BLaER1 treated with 17β-estradiol and CSF1 and Interleukin-3, amounts not matched to agents 10 nM and 100 nM (cell line): Measurements from ENCODE around the gene PPP1CC.
"Not testable (repeated sequence)": the region's sequence is repeated elsewhere in the genome, so short reads cannot be mapped to it uniquely, and the experiment has no call there.

Source experiments
- H3K27ac ChIP-seq, 11 experiments: shearing (Covaris generic); formaldehyde crosslinking; 2 replicates each; pipeline ENCODE4 v1.8.1; 2022
- H3K27me3 ChIP-seq, 11 experiments: shearing (Covaris generic); formaldehyde crosslinking; 2 replicates each; pipeline ENCODE4 v1.8.1; 2022
- H3K36me3 ChIP-seq, 11 experiments: shearing (Covaris generic); formaldehyde crosslinking; 2 replicates each; pipeline ENCODE4 v1.8.1; 2022
- H3K4me1 ChIP-seq, 10 experiments: shearing (Covaris generic); formaldehyde crosslinking; 2 replicates each; pipeline ENCODE4 v1.8.1; 2022
- H3K4me2 ChIP-seq, 11 experiments: shearing (Covaris generic); formaldehyde crosslinking; 2 replicates each; pipeline ENCODE4 v1.8.1; 2022
- H3K4me3 ChIP-seq, 10 experiments: shearing (Covaris generic); formaldehyde crosslinking; 2 replicates each; pipeline ENCODE4 v1.8.1; 2022
- H3K9ac ChIP-seq, 11 experiments: shearing (Covaris generic); formaldehyde crosslinking; 2 replicates each; pipeline ENCODE4 v1.8.1; 2022
- H3K9me3 ChIP-seq, 11 experiments: shearing (Covaris generic); formaldehyde crosslinking; replicated peaks in 1 of 11; 2 replicates each; pipeline ENCODE4 v1.8.1; 2022
- H4K20me1 ChIP-seq, 11 experiments: shearing (Covaris generic); formaldehyde crosslinking; 2 replicates each; pipeline ENCODE4 v1.8.1; 2022
- Cebpa-rat ChIP-seq, 11 experiments: shearing (Covaris generic); IDR thresholded peaks; 2 replicates each; pipeline ENCODE4 v1.8.1; 2022

PPP1CC gene

GRCh38 chr12:110744601-110745264 lies 2.0 kb upstream of the PPP1CC start:
- peaks cover 0 to 6% (median 0%) of the 10 kb centered on the region in 11 experiments; a peak in 3 of 22 replicates for H3K36me3 ChIP-seq
- peaks cover 13 to 34% (median 28%) of the 10 kb centered on the region in 10 experiments for H3K4me1 ChIP-seq
- H3K9me3 ChIP-seq = no peaks in the 10 kb centered on the region
- H3K9ac ChIP-seq = no peak overlapping the region
- peaks cover 19 to 25% (median 22%) of the 10 kb centered on the region in 11 experiments for H4K20me1 ChIP-seq
- TF ChIP-seq Cebpa-rat (IDR thresholded peaks at IDR 0.05) = no peak
- no peaks in the 10 kb centered on the region for H3K27me3 ChIP-seq
- H3K27ac ChIP-seq = no peak overlapping the region
- no peak overlapping the region for H3K4me3 ChIP-seq
- peak overlapping the region in 4 of 11 experiments; percentile 4 to 10 (median 6); a peak in 1 of 22 replicates for H3K4me2 ChIP-seq

GRCh38 chr12:110744151-110744571 lies 1.5 kb upstream of the PPP1CC start:
- H3K27ac ChIP-seq = no peak overlapping the region
- H4K20me1 ChIP-seq = peaks cover 25 to 31% (median 27%) of the 10 kb centered on the region in 11 experiments
- no peak overlapping the region for H3K4me3 ChIP-seq
- H3K36me3 ChIP-seq = peaks cover 0 to 12% (median 2%) of the 10 kb centered on the region in 11 experiments; a peak in 7 of 22 replicates
- no peaks in the 10 kb centered on the region for H3K27me3 ChIP-seq
- no peak for TF ChIP-seq Cebpa-rat (IDR thresholded peaks at IDR 0.05)
- H3K9me3 ChIP-seq = no peaks in the 10 kb centered on the region
- H3K9ac ChIP-seq = no peak overlapping the region
- peaks cover 19 to 40% (median 33%) of the 10 kb centered on the region in 10 experiments for H3K4me1 ChIP-seq
- peak overlapping the region in 2 of 11 experiments; percentile 67 to 71; a peak in 1 of 22 replicates for H3K4me2 ChIP-seq

GRCh38 chr12:110743571-110744093 lies 941 bp upstream of the PPP1CC start:
- Histone ChIP-seq H3K4me3 (peak overlapping the region in 7 of 10 experiments; percentile 55 to 88 (median 72); a peak in 6 of 20 replicates), H3K36me3 (peaks cover 0 to 17% (median 7%) of the 10 kb centered on the region in 11 experiments; a peak in 10 of 22 replicates), H3K9ac (peak overlapping the region in 5 of 11 experiments; percentile 57 to 64 (median 64); a peak in 5 of 22 replicates), H3K4me1 (peaks cover 24 to 46% (median 39%) of the 10 kb centered on the region in 10 experiments), H4K20me1 (peaks cover 30 to 36% (median 33%) of the 10 kb centered on the region in 11 experiments), H3K27ac (peak overlapping the region in 5 of 11 experiments; percentile 44 to 64 (median 58); a peak in 6 of 22 replicates), H3K9me3 (no peaks in the 10 kb centered on the region), H3K27me3 (no peaks in the 10 kb centered on the region), H3K4me2 (peak overlapping the region in 10 of 11 experiments; percentile 67 to 80 (median 71); a peak in 18 of 22 replicates)
- TF ChIP-seq Cebpa-rat (IDR thresholded peaks at IDR 0.05) = no peak

- peaks cover 38 to 58% (median 52%) of the 10 kb centered on the region in 10 experiments for H3K4me1 ChIP-seq
These were observed 484 bp downstream of the PPP1CC start for GRCh38 chr12:110742096-110742717.

GRCh38 chr12:110741341-110742095 lies 1.2 kb downstream of the PPP1CC start:
- H3K9me3 ChIP-seq = no peaks in the 10 kb centered on the region
- peak overlapping the region; percentile 81 to 99 (median 89) for H3K4me2 ChIP-seq
- H3K36me3 ChIP-seq = peaks cover 1 to 38% (median 27%) of the 10 kb centered on the region in 11 experiments; a peak in 19 of 22 replicates
- peaks cover 51 to 57% (median 54%) of the 10 kb centered on the region in 11 experiments for H4K20me1 ChIP-seq
- H3K4me3 ChIP-seq = peak overlapping the region; percentile 72 to 96 (median 86)
- peak overlapping the region; percentile 79 to 93 (median 89) for H3K9ac ChIP-seq
- H3K4me1 ChIP-seq = peaks cover 38 to 60% (median 54%) of the 10 kb centered on the region in 10 experiments
- no peaks in the 10 kb centered on the region for H3K27me3 ChIP-seq
- H3K27ac ChIP-seq = peak overlapping the region; percentile 55 to 92 (median 87); a peak in 21 of 22 replicates
- TF ChIP-seq Cebpa-rat (IDR thresholded peaks at IDR 0.05) = no peak

More at GRCh38 chr12:110742096-110742717, 484 bp downstream of the PPP1CC start:
- TF ChIP-seq Cebpa-rat (IDR thresholded peaks at IDR 0.05) = no peak
- peaks cover 44 to 51% (median 47%) of the 10 kb centered on the region in 11 experiments for H4K20me1 ChIP-seq
- peaks cover 0 to 31% (median 20%) of the 10 kb centered on the region in 11 experiments; a peak in 13 of 22 replicates for H3K36me3 ChIP-seq
- H3K4me3 ChIP-seq = peak overlapping the region; percentile 72 to 96 (median 86)
- H3K27me3 ChIP-seq = no peaks in the 10 kb centered on the region
- H3K27ac ChIP-seq = peak overlapping the region; percentile 55 to 92 (median 87); a peak in 21 of 22 replicates
- no peaks in the 10 kb centered on the region for H3K9me3 ChIP-seq
- H3K9ac ChIP-seq = peak overlapping the region; percentile 79 to 93 (median 89)
- peak overlapping the region; percentile 81 to 99 (median 89) for H3K4me2 ChIP-seq

- Histone ChIP-seq H3K27ac (no peak overlapping the region), H3K36me3 (peaks cover 14 to 54% (median 44%) of the 10 kb centered on the region in 11 experiments), H3K4me1 (peaks cover 44 to 61% (median 53%) of the 10 kb centered on the region in 10 experiments), H3K9me3 (no peaks in the 10 kb centered on the region), H3K4me3 (peak overlapping the region in 9 of 10 experiments; percentile 72 to 96 (median 87); a peak in 15 of 20 replicates), H3K27me3 (no peaks in the 10 kb centered on the region), H4K20me1 (peaks cover 67 to 74% (median 70%) of the 10 kb centered on the region in 11 experiments), H3K4me2 (peak overlapping the region; percentile 81 to 99 (median 89)), H3K9ac (peak overlapping the region; percentile 17 to 93 (median 89); a peak in 21 of 22 replicates)
- TF ChIP-seq Cebpa-rat (IDR thresholded peaks at IDR 0.05) = no peak
These were observed 2.8 kb downstream of the PPP1CC start for GRCh38 chr12:110739894-110740293.

GRCh38 chr12:110739488-110739887 lies 3.2 kb downstream of the PPP1CC start:
- TF ChIP-seq Cebpa-rat (IDR thresholded peaks at IDR 0.05) = no peak
- no peaks in the 10 kb centered on the region for H3K27me3 ChIP-seq
- H3K4me2 ChIP-seq = peak overlapping the region; percentile 81 to 99 (median 89)
- H4K20me1 ChIP-seq = peaks cover 71 to 78% (median 74%) of the 10 kb centered on the region in 11 experiments
- no peak overlapping the region for H3K27ac ChIP-seq
- peaks cover 42 to 62% (median 56%) of the 10 kb centered on the region in 10 experiments for H3K4me1 ChIP-seq
- H3K36me3 ChIP-seq = peaks cover 14 to 58% (median 47%) of the 10 kb centered on the region in 11 experiments
- peak overlapping the region in 9 of 10 experiments; percentile 72 to 96 (median 87); a peak in 12 of 20 replicates for H3K4me3 ChIP-seq
- no peaks in the 10 kb centered on the region for H3K9me3 ChIP-seq
- peak overlapping the region; percentile 17 to 93 (median 89); a peak in 17 of 22 replicates for H3K9ac ChIP-seq

GRCh38 chr12:110737532-110737931 lies 5.2 kb downstream of the PPP1CC start:
- no peak for TF ChIP-seq Cebpa-rat (IDR thresholded peaks at IDR 0.05)
- H3K9ac ChIP-seq = peak overlapping the region in 2 of 11 experiments; percentile 19 to 35; a peak in 3 of 22 replicates
- H4K20me1 ChIP-seq = peaks cover 91 to 97% (median 94%) of the 10 kb centered on the region in 11 experiments
- no peak overlapping the region for H3K4me3 ChIP-seq
- H3K27ac ChIP-seq = peak overlapping the region in 1 of 11 experiments; percentile 25; a peak in 1 of 22 replicates
- H3K27me3 ChIP-seq = no peaks in the 10 kb centered on the region
- peaks cover 61 to 76% (median 71%) of the 10 kb centered on the region in 10 experiments for H3K4me1 ChIP-seq
- peaks cover 14 to 78% (median 60%) of the 10 kb centered on the region in 11 experiments for H3K36me3 ChIP-seq
- H3K4me2 ChIP-seq = peak overlapping the region; percentile 0 to 99 (median 82); a peak in 12 of 22 replicates
- no peaks in the 10 kb centered on the region for H3K9me3 ChIP-seq

GRCh38 chr12:110737016-110737415 lies 5.7 kb downstream of the PPP1CC start:
- Histone ChIP-seq H3K4me2 (peak overlapping the region in 5 of 11 experiments; percentile 32 to 88 (median 82); a peak in 5 of 22 replicates), H3K36me3 (peaks cover 17 to 83% (median 65%) of the 10 kb centered on the region in 11 experiments), H3K9ac (peak overlapping the region in 1 of 11 experiments; percentile 35; a peak in 2 of 22 replicates)

More at GRCh38 chr12:110737016-110737415, 5.7 kb downstream of the PPP1CC start:
- H3K27ac ChIP-seq, H3K27me3 ChIP-seq, H3K9me3 ChIP-seq, H3K4me3 ChIP-seq: not testable (repeated sequence)
- H3K4me1 ChIP-seq = peaks cover 66 to 81% (median 76%) of the 10 kb centered on the region in 10 experiments
- peaks cover 96 to 100% (median 99%) of the 10 kb centered on the region in 11 experiments for H4K20me1 ChIP-seq
